NCI-H187 (cell line): ENCODE data around the gene CLDN25.
"Not testable (repeated sequence)": the region's sequence is repeated elsewhere in the genome, so short reads cannot be mapped to it uniquely, and the experiment has no call there.

Experiments
- DNase-seq, 2 experiments: peaks; one replicate each; lab custom pipeline; 2025; lab: John Stamatoyannopoulos, UW

CLDN25 gene

DNA sequence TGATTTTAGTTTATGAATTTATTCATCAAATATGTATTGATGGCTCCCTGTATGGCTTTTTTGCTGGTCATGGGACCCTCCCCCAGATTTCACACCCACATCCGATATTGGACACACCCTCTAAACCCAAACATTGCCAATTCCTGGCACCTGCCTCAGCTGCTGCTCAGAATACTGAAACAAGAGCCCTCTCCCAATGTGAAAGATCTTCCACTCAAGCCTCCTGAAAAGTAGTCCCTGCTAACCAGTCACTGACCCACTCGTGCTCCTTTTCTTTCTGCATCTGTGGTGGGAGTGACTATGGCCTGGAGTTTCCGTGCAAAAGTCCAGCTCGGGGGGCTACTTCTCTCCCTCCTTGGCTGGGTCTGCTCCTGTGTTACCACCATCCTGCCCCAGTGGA lies at the start of gene CLDN25:
Gene CLDN25, plus strand, starts transcription at position 301 of the 400 bp plus-strand sequence. Its CDS starts 0 bp downstream, at position 301.
- no peak for DNase-seq

- peak in 1 of 2 experiments; percentile 2 for DNase-seq
Measured at GRCh38 chr11:113730887-113731726, 48.5 kb upstream of the CLDN25 start.

DNA sequence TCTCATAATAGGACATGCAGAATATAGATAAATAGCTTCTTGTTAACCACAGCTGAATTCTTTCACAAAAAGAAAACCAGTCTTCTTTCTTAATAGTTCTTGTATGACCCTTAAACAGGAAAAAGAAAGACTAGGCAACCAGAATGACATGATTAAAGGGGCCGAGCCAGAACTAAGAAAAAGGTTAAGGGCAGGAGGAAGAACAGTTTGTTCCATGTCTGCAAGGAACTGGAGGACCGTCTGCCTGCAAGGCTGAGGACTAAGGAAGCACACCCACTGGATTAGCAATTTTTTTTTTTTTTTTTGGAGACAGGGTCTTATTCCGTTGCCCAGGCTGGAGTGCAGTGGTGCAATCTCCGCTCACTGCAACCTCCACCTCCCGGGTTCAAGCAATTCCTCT lies 47.5 kb upstream of the CLDN25 start:
- no peak for DNase-seq

GRCh38 chr11:113736323-113736722 lies 43.3 kb upstream of the CLDN25 start:
- DNase-seq = no peak

GRCh38 chr11:113752932-113753331 lies 26.7 kb upstream of the CLDN25 start:
- DNase-seq = no peak

- no peak for DNase-seq
Measured at GRCh38 chr11:113760241-113760640, 19.4 kb upstream of the CLDN25 start.

DNA sequence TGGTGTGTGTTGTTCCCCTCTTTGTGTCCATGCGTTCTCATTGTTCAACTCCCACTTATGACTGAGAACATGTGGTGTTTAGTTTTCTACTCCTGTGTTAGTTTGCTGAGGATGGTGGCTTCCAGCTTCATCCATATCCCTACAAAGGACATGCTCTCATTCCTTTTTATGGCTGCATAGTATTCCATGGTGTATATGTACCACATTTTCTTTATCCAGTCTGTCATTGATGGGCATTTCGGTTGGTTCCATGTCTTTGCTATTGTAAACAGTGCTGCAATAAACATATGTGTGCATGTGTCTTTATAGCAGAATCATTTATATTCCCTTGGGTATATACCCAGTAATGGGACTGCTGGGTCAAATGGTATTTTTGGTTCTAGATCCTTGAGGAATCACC lies 16.6 kb upstream of the CLDN25 start:
- DNase-seq = not testable (repeated sequence)

GRCh38 chr11:113764527-113765219 lies 14.9 kb upstream of the CLDN25 start:
- DNase-seq = no peak

GRCh38 chr11:113771964-113772363 lies 7.6 kb upstream of the CLDN25 start:
- DNase-seq = no peak

DNA sequence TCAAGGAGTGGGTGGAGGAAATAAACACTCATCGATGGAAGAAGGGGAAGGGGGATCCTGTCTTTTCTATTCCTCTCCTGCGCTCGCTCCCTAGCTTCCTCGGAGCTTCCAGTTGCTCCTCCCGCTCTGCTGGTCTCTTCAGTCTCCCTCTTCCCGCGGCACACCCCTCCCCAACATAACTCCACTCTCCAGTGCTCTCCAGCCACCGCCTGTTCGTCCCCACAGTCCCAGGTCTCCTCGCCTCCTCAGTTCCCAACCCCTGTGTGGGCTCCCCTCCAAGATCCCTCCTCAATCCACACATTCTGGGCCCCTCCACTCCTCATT lies 6.5 kb upstream of the CLDN25 start:
- no peak for DNase-seq

DNA sequence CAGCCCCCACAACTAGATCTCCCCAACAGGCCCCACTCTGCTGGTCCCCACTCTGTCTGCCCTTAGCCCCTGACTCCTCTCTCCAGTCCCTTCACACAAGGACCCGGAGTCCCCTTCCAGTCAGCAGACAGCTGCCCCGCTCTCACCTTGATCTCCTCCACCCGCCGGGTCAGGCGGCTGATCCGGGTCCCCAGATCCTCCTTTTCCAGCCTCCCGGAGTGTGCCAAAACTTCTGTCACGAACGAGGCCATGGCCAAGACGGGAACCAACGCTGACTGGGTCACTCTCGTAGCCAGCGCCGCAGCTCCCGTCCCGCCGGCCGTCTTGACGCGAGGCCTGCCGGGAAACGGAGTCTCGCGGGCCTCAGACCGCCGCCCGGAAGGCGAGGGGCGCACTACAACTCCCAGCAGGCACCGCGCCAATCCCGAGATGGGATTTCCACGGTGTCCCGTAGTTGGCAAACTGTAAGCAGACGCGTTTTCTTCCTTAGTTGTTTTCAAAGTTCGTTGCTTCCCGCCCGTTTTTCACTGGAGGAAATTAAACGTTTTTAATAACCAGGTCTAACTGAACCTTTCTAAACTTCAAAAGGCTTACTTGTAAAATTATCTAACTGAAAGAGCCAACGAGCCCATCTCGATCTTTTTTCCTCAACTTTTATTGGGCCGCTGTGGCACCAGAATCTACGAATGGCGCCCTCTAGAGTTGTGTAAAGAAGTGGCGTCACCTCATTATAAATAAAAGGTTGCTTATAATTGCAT lies 6.0 kb upstream of the CLDN25 start, which contains the start of gene ZW10:
Gene ZW10, minus strand, starts transcription at position 277 of the 758 bp plus-strand sequence. Its CDS starts 26 bp downstream, at position 251.
- peak; percentile 80 to 95 for DNase-seq

GRCh38 chr11:113774174-113774503 lies 5.5 kb upstream of the CLDN25 start:
- no peak for DNase-seq

DNA sequence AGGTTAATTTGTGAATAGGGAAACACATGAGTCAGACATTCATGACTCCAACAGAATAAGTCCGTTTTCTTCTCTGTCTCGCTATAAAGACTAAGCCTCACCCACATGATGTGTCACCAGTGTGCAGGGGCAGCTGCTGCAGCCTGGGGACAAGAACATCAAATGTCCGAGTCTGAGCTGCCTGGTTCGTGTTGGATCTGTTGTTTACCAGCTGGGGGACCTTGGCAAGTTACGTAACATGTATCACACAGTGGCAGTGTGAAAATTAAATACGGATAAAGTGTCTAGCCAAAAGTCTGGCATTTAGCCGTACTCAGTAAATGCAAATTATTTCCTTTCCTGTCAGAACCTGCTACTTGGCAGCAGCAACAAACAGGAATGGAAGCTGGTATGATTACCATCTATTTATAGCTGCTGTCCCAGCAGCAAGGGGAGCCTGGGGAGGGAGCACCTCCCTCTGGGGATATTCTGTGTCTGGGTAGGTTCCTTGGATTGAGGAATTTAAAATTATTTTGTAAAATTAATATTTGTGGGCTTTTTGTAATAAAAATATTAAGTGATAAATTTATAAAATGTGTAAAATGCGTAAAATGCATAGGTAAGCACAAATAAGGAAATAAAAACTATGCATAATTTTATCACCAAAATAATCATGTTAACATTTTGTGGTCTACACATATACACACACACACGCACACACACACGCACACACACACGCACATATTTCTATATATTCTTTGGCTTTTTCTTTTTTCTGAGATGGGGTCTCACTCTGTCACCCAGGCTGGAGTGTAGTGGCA lies 1.3 kb upstream of the CLDN25 start:
- DNase-seq = no peak

DNA sequence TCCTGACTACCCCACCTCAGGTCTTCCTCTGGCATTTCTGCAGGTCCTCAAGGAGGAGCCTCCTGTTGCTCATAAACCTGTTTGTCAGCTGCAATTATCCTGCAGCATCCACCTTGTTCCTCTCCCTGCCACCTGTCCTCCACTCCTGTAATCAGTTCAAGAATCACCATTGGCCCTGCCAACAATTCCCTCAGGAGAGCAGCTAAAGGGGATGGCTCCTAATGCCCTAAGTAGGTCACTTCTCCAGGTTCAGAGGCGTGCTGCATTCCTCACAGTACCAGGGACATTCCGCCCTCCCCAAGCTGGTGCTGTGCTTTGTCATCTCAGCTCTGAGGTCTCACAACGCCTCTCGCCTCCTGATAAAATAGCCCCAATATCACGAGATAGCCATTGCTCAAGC lies 2.1 kb downstream of the CLDN25 start:
- no peak for DNase-seq

DNA sequence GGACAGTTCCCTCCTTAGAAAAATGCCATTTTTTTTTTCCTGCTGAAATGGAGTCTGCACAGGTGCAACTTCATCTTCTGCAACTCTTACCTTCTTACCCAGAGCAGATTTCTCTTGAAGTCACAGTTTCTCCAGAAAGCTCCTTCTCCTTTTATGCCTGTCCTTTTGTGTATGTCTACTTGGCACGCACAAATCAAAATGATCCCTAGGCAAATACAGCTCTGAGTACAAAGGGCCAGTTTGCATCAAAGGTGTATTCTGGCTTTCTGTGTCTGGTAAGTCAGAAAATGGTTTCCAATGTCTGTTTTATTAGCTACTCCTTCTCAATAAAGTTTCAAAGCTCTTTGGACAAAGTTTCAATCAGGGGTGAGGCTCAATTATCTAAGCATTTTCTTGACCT lies 2.5 kb downstream of the CLDN25 start:
- DNase-seq = no peak

DNA sequence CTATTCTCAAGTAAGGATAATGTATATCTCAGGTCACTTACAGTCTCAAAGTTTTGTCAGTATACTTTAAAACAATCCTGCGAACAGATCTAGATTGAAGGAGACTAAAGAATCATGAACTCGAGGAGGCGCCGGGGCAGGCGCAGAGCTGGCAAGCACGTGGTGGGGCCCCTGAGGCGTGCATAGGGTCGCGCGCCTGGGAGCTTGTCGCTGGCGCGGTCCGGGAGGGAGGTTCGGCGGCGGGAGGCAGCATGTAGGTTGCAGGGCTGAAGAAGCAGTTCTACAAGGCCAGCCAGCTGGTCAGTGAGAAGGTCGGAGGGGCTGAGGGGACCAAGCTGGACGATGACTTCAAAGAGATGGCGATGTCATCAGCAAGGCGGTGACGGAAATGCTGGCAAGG lies 9.4 kb downstream of the CLDN25 start:
- DNase-seq = not testable (repeated sequence)

DNA sequence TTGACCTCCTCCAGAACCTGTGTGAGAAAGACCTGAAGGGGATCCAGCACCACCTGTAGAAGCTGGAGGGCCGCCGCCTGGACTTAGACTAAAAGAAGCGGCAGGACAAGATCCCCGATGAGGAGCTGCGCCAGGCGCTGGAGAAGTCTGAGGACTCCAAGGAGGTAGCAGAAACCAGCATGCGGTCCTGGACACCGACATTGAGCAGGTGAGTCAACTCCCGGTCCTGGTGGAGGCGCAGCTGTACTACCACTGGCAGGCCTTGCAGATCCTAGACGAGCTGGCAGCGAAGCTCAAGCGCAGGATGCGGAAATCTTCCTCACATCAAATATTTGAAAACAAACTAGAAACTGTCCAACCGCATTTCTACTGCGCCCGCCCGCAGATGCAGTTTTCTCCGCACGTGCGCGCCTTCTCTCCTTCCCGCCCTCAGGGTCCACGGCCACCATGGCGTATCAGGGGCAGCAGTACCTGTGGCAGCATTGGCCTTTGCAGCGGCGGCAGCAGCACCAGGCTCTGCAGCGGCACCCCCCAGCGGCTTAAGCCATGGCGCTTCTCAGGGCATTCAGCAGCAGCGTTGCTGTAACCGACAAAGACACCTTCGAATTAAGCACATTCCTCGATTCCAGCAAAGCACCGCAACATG lies 10.2 kb downstream of the CLDN25 start:
- no peak for DNase-seq

GRCh38 chr11:113796663-113797259 lies 17.2 kb downstream of the CLDN25 start:
- DNase-seq = no peak

DNA sequence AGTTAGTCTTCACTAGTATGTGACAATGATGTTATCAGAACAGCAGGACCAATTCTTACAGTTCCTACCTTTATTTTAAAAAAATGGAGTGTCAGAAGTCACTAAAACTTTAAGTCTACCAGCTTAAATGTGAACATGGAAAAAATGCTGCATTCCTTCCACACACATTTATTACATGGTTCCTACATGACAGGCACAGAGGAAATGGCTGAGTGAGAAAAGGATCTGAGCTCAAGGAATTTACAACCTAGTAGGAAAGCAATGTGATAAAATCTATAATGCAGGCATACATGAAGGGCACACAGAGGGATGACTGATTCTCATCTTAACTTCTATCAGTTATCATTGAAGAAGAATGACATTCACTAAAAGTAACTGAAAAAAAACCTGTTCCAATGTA lies 23.0 kb downstream of the CLDN25 start:
- DNase-seq = no peak

GRCh38 chr11:113805640-113806039 lies 26.0 kb downstream of the CLDN25 start:
- no peak for DNase-seq

GRCh38 chr11:113806406-113806805 lies 26.8 kb downstream of the CLDN25 start:
- no peak for DNase-seq
